ENCODE results near the gene VPS52. TPM values are rescaled to one million over a fixed set of nuclear protein-coding genes. Genes with fewer than 3 reads are reported as not detected.

The VPS52 gene
- total and polyA plus RNA-seq, 9 of the 15 experiments (the other 6 are each of a cell fraction or from before 2014, with no cell fraction given): 24.4 to 103 (median 40.2) TPM

GRCh38 chr6:33313105-33313708, 41.5 kb upstream of the VPS52 start:
- BruUV-seq (replicated peaks): no TSS peak
- peaks cover 28 to 48% of the 10 kb centered on the region in 2 experiments for H3K4me1 ChIP-seq (replicated peaks in 1 of 2; ENCODE audit: control insufficient read depth in 2 of 2, insufficient read depth in 2 of 2, low read length in 2 of 2)
- H3K79me2 ChIP-seq (ENCODE audit: control insufficient read depth, insufficient read depth, low read length): peaks cover 41% of the 10 kb centered on the region
- peak overlapping the region; percentile 86 for H2AFZ ChIP-seq (ENCODE audit: low read depth, low read length)
- no peak for FAIRE-seq
- H3K27me3 ChIP-seq (ENCODE audit: control insufficient read depth in 2 of 2, insufficient read depth in 2 of 2, low read length in 2 of 2): no peaks in the 10 kb centered on the region
- H4K20me1 ChIP-seq (replicated peaks; ENCODE audit: control insufficient read depth, insufficient read depth, low read length): peaks cover 7% of the 10 kb centered on the region; the same call in 1 of the 2 replicates
- DNase-seq (ENCODE audit: extremely low read depth in 1 of 4, low spot score in 3 of 4): peak; percentile 51 to 66 (median 61)
- ChIA-PET CTCF (ENCODE audit: low intra/inter-chr PET ratio) (interaction anchor here (0.6 kb wide), 1 partner anchor 451 kb away, joined by 3 read pairs; no protein-coding TSS in a partner anchor), POLR2A (interaction anchor here (1.0 to 3.9 kb wide), 5 partner anchors 11 to 106 kb away, joined by 3 to 36 read pairs (median 8); partner anchors contain the start of genes B3GALT4, PFDN6, RGL2 and SYNGAP1)
- peak overlapping the region; percentile 68 for H3K4me3 ChIP-seq
- intact Hi-C loops (cut with micrococcal nuclease): loop anchor here (1.0 to 2.0 kb wide), 2 partner anchors 14 to 112 kb away; partner anchors contain the start of genes RXRB and SLC39A7
- H3K27ac ChIP-seq (ENCODE audit: extremely low read depth, low read depth, low read length): peak overlapping the region; percentile 90
- peak overlapping the region; percentile 95 for H3K4me2 ChIP-seq (ENCODE audit: insufficient read depth, low read length)
- peak overlapping the region; percentile 84 to 99 for H3K9ac ChIP-seq (ENCODE audit: insufficient read depth in 1 of 2, low read depth in 2 of 2, low read length in 2 of 2)
- peak; percentile 11 for ATAC-seq
- peaks cover 28% of the 10 kb centered on the region; the same call in 1 of the 3 replicates for H3K36me3 ChIP-seq (ENCODE audit: control insufficient read depth, insufficient read depth, low read length)
- in situ Hi-C loops (cut with MboI): no loop called here
- H3K9me1 ChIP-seq (ENCODE audit: control insufficient read depth, insufficient read depth, low read length): no peaks in the 10 kb centered on the region
- H3K9me3 ChIP-seq (replicated peaks; ENCODE audit: control insufficient read depth, insufficient read depth, low read depth, low read length): no peaks in the 10 kb centered on the region
- WGBS (ENCODE audit: insufficient coverage, low coverage, missing lambda C conversion rate): 1% methylated on average over 32 of the region's 33 CpGs
- TF ChIP-seq CEBPZ (IDR thresholded peaks at IDR 0.05; ENCODE audit: borderline replicate concordance, low read depth, low read length): no peak
- TF ChIP-seq RBFOX2 (IDR thresholded peaks at IDR 0.05; ENCODE audit: low read depth, low read length): peak; percentile 36
- TF ChIP-seq HNRNPUL1 (IDR thresholded peaks at IDR 0.05; ENCODE audit: low read length): no peak
- 0 out of 2 replicates have a peak, but pooled peaks have one; percentile 21 for TF ChIP-seq DMBX1 (CRISPR knock-in tag; IDR thresholded peaks at IDR 0.05; ENCODE audit: borderline replicate concordance)
- TF ChIP-seq CREM (IDR thresholded peaks at IDR 0.05; ENCODE audit: low read depth): peak; percentile 28; the same call in 1 of the 2 replicates
- TF ChIP-seq LCOR (CRISPR knock-in tag; IDR thresholded peaks at IDR 0.05): 0 out of 2 replicates have a peak, but pooled peaks have one; percentile 53
- TF ChIP-seq, protein P1, sequence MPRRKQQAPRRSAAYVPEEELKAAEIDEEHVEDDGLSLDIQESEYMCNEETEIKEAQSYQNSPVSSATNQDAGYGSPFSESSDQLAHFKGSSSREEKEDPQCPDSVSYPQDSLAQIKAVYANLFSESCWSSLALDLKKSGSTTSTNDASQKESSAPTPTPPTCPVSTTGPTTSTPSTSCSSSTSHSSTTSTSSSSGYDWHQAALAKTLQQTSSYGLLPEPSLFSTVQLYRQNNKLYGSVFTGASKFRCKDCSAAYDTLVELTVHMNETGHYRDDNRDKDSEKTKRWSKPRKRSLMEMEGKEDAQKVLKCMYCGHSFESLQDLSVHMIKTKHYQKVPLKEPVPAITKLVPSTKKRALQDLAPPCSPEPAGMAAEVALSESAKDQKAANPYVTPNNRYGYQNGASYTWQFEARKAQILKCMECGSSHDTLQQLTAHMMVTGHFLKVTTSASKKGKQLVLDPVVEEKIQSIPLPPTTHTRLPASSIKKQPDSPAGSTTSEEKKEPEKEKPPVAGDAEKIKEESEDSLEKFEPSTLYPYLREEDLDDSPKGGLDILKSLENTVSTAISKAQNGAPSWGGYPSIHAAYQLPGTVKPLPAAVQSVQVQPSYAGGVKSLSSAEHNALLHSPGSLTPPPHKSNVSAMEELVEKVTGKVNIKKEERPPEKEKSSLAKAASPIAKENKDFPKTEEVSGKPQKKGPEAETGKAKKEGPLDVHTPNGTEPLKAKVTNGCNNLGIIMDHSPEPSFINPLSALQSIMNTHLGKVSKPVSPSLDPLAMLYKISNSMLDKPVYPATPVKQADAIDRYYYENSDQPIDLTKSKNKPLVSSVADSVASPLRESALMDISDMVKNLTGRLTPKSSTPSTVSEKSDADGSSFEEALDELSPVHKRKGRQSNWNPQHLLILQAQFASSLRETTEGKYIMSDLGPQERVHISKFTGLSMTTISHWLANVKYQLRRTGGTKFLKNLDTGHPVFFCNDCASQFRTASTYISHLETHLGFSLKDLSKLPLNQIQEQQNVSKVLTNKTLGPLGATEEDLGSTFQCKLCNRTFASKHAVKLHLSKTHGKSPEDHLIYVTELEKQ (CRISPR knock-in tag; IDR thresholded peaks at IDR 0.05): no peak
- TF ChIP-seq ZMIZ1 (IDR thresholded peaks at IDR 0.05; ENCODE audit: low read depth in 2 of 2, low read length in 2 of 2): 0 out of 4 replicates have a peak, but pooled peaks of 1 of the 2 experiments have one; percentile 32
- TF ChIP-seq ATF7 (IDR thresholded peaks at IDR 0.05): 0 out of 2 replicates have a peak, but pooled peaks have one; percentile 23
- TF ChIP-seq ZNF140 (CRISPR knock-in tag; IDR thresholded peaks at IDR 0.05): no peak
